SK-N-SH (cell line): ENCODE data around the gene ZNF407.

Experiments used
- CHD2 ChIP-seq: fragments of 150-350 bp; IDR thresholded peaks from 2 replicates; pipeline ENCODE4 v1.6.1; 2018; ENCODE audit warnings: low read length; ENCODE audit not compliant: partially characterized antibody
- EZH2phosphoT487 ChIP-seq: fragments of 200-600 bp; sonication (generic); IDR thresholded peaks from 2 replicates; pipeline ENCODE4 v1.6.1; 2017; ENCODE audit warnings: low read depth, mixed run types, mild to moderate bottlenecking, antibody characterized with exemption, moderate library complexity, borderline replicate concordance
- GATA2 ChIP-seq: sonication (generic); formaldehyde crosslinking; IDR thresholded peaks from 2 replicates; pipeline ENCODE4 v1.5.0; 2020; ENCODE audit warnings: mild to moderate bottlenecking, missing genetic modification reagents
- MEF2A ChIP-seq: IDR thresholded peaks from 2 replicates; pipeline ENCODE4 v1.4.0; 2012; ENCODE audit warnings: low read depth, borderline replicate concordance
- NRF1 ChIP-seq: IDR thresholded peaks from 2 replicates; pipeline ENCODE4 v1.6.1; 2012; ENCODE audit warnings: low read depth, mild to moderate bottlenecking, low read length
- POLR2AphosphoS5 ChIP-seq: IDR thresholded peaks from 2 replicates; pipeline ENCODE4 v1.6.1; 2012; ENCODE audit warnings: low read depth, low read length
- SMC3 ChIP-seq: IDR thresholded peaks from 2 replicates; pipeline ENCODE4 v1.6.1; 2012; ENCODE audit warnings: low read depth, low read length, improper control_type of control experiment
- USF1 ChIP-seq: IDR thresholded peaks from 2 replicates; pipeline ENCODE4 v1.4.0; 2012; ENCODE audit warnings: low read depth, borderline replicate concordance
- YY1 ChIP-seq: IDR thresholded peaks from 2 replicates; pipeline ENCODE4 v1.4.0; 2012; ENCODE audit warnings: low read depth, mild to moderate bottlenecking
- TF ChIP-seq, protein P1 (sequence below): fragments of 200-600 bp; sonication (generic); IDR thresholded peaks from 2 replicates; pipeline ENCODE4 v1.6.1; 2017; ENCODE audit warnings: antibody characterized with exemption, mild to moderate bottlenecking, moderate library complexity
- TF ChIP-seq, protein P2 (sequence below): IDR thresholded peaks from 2 replicates; pipeline ENCODE4 v1.4.0; 2012; ENCODE audit warnings: low read depth

- no peak for TF ChIP-seq YY1
- TF ChIP-seq NRF1 = no peak
- TF ChIP-seq, protein P1, sequence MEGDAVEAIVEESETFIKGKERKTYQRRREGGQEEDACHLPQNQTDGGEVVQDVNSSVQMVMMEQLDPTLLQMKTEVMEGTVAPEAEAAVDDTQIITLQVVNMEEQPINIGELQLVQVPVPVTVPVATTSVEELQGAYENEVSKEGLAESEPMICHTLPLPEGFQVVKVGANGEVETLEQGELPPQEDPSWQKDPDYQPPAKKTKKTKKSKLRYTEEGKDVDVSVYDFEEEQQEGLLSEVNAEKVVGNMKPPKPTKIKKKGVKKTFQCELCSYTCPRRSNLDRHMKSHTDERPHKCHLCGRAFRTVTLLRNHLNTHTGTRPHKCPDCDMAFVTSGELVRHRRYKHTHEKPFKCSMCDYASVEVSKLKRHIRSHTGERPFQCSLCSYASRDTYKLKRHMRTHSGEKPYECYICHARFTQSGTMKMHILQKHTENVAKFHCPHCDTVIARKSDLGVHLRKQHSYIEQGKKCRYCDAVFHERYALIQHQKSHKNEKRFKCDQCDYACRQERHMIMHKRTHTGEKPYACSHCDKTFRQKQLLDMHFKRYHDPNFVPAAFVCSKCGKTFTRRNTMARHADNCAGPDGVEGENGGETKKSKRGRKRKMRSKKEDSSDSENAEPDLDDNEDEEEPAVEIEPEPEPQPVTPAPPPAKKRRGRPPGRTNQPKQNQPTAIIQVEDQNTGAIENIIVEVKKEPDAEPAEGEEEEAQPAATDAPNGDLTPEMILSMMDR = no peak
- no peak for TF ChIP-seq USF1
- TF ChIP-seq EZH2phosphoT487 = no peak
- TF ChIP-seq GATA2 (CRISPR knock-in tag) = no peak
- TF ChIP-seq, protein P2, sequence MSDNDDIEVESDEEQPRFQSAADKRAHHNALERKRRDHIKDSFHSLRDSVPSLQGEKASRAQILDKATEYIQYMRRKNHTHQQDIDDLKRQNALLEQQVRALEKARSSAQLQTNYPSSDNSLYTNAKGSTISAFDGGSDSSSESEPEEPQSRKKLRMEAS = no peak
- no peak for TF ChIP-seq MEF2A
- no peak for TF ChIP-seq SMC3
- no peak for TF ChIP-seq CHD2
- no peak for TF ChIP-seq POLR2AphosphoS5
Measured at GRCh38 chr18:74803769-74804168, 206.1 kb downstream of the ZNF407 start.
